ENCODE measurements around the gene RCOR1.
A peak's percentile ranks its signal among the peaks of the same experiment; 100 is the strongest.
"Not testable (repeated sequence)": the region's sequence is repeated elsewhere in the genome, so short reads cannot be mapped to it uniquely, and the experiment has no call there.

The RCOR1 gene

GRCh38 chr14:102629011-102629444 is 36.6 kb downstream of the RCOR1 start:
- no peaks in the 10 kb centered on the region for H3K9me3 ChIP-seq (ENCODE audit: control insufficient read depth in 1 of 2, low read length in 2 of 2)
- H3K27me3 ChIP-seq (ENCODE audit: control insufficient read depth in 1 of 2, insufficient read depth in 2 of 2, low read length in 2 of 2): no peaks in the 10 kb centered on the region
- H3K9ac ChIP-seq (ENCODE audit: low read depth in 1 of 2, low read length in 2 of 2): no peak overlapping the region
- H3K36me3 ChIP-seq (ENCODE audit: control insufficient read depth in 1 of 2, insufficient read depth in 2 of 2, low read length in 2 of 2): peaks cover 0 to 7% of the 10 kb centered on the region in 2 donors
- H3K4me3 ChIP-seq (ENCODE audit: low read depth in 1 of 2, low read length in 2 of 2): peak overlapping the region in 1 of 2 donors; percentile 8
- no peak overlapping the region for H3K27ac ChIP-seq (ENCODE audit: low read depth, low read length)
- H3K4me1 ChIP-seq (ENCODE audit: control insufficient read depth in 1 of 2, insufficient read depth in 2 of 2, low read length in 2 of 2): peaks cover 24 to 25% of the 10 kb centered on the region in 2 donors

DNA sequence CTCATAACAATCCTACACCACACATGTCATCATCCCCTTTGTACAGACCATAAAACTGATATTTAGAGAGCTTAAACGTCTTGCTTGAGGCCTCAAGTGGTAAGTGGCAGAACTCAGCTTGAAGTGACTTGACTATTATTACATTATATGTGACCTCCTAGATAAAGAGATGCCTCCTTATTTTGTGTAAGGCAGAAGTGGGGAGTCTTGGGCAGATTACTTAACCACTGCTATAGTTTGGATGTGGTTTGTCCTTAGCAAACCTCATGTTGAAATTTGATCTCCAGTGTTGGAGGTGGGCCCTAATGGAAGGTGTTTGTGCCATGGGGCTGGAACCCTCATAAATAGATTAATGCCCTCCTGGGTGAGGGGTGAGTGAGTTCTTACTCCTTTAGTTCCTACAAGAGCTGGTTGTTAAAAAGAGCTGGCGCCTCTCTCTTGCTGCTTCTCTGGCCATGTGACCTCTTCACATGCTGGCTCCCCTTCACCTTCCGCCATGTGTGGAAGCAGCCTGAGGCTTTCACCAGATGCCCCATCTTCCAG is 37.4 kb downstream of the RCOR1 start:
- Histone ChIP-seq H3K9me3 (ENCODE audit: control insufficient read depth in 1 of 2, low read length in 2 of 2) (no peaks in the 10 kb centered on the region), H3K4me1 (ENCODE audit: control insufficient read depth in 1 of 2, insufficient read depth in 2 of 2, low read length in 2 of 2) (peaks cover 24 to 25% of the 10 kb centered on the region in 2 donors), H3K36me3 (ENCODE audit: control insufficient read depth in 1 of 2, insufficient read depth in 2 of 2, low read length in 2 of 2) (peaks cover 0 to 7% of the 10 kb centered on the region in 2 donors), H3K27ac (ENCODE audit: low read depth, low read length) (no peak overlapping the region), H3K9ac (ENCODE audit: low read depth in 1 of 2, low read length in 2 of 2) (no peak overlapping the region), H3K27me3 (ENCODE audit: control insufficient read depth in 1 of 2, insufficient read depth in 2 of 2, low read length in 2 of 2) (no peaks in the 10 kb centered on the region), H3K4me3 (ENCODE audit: low read depth in 1 of 2, low read length in 2 of 2) (no peak overlapping the region)

DNA sequence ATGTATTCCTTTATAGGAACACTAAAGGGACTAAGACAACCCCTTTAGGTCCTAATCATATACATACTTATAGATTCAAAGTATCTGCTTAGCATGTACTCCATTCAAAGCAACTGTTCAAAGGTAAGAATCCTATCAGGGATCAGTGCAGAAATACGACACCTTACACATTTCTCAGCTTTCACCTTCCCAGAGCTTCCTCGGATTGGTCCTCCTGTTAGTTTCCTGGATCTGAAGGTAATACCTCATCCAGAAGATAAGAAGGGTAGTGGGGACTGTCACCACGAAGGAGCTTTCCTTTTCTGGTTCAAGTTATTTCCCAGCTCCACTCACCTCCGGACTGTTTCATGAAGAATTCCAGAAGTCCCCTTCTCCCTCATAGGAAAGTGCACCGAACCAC is 38.0 kb downstream of the RCOR1 start:
- no peak overlapping the region for H3K9ac ChIP-seq (ENCODE audit: low read depth in 1 of 2, low read length in 2 of 2)
- H3K4me1 ChIP-seq (ENCODE audit: control insufficient read depth in 1 of 2, insufficient read depth in 2 of 2, low read length in 2 of 2): peaks cover 24 to 25% of the 10 kb centered on the region in 2 donors
- H3K27me3 ChIP-seq (ENCODE audit: control insufficient read depth in 1 of 2, insufficient read depth in 2 of 2, low read length in 2 of 2): no peaks in the 10 kb centered on the region
- no peak overlapping the region for H3K4me3 ChIP-seq (ENCODE audit: low read depth in 1 of 2, low read length in 2 of 2)
- H3K36me3 ChIP-seq (ENCODE audit: control insufficient read depth in 1 of 2, insufficient read depth in 2 of 2, low read length in 2 of 2): peaks cover 0 to 7% of the 10 kb centered on the region in 2 donors
- no peak overlapping the region for H3K27ac ChIP-seq (ENCODE audit: low read depth, low read length)
- no peaks in the 10 kb centered on the region for H3K9me3 ChIP-seq (ENCODE audit: control insufficient read depth in 1 of 2, low read length in 2 of 2)

- peaks cover 0 to 7% of the 10 kb centered on the region in 2 donors for H3K36me3 ChIP-seq (ENCODE audit: control insufficient read depth in 1 of 2, insufficient read depth in 2 of 2, low read length in 2 of 2)
- no peak overlapping the region for H3K27ac ChIP-seq (ENCODE audit: low read depth, low read length)
- peaks cover 21 to 22% of the 10 kb centered on the region in 2 donors for H3K4me1 ChIP-seq (ENCODE audit: control insufficient read depth in 1 of 2, insufficient read depth in 2 of 2, low read length in 2 of 2)
- H3K9ac ChIP-seq (ENCODE audit: low read depth in 1 of 2, low read length in 2 of 2): no peak overlapping the region
- no peak overlapping the region for H3K4me3 ChIP-seq (ENCODE audit: low read depth in 1 of 2, low read length in 2 of 2)
- no peaks in the 10 kb centered on the region for H3K27me3 ChIP-seq (ENCODE audit: control insufficient read depth in 1 of 2, insufficient read depth in 2 of 2, low read length in 2 of 2)
- H3K9me3 ChIP-seq (ENCODE audit: control insufficient read depth in 1 of 2, low read length in 2 of 2): no peaks in the 10 kb centered on the region
Measured at GRCh38 chr14:102630881-102631280, 38.4 kb downstream of the RCOR1 start.

- H3K27ac ChIP-seq (ENCODE audit: low read depth, low read length): no peak overlapping the region
- H3K27me3 ChIP-seq (ENCODE audit: control insufficient read depth in 1 of 2, insufficient read depth in 2 of 2, low read length in 2 of 2): no peaks in the 10 kb centered on the region
- peaks cover 0 to 7% of the 10 kb centered on the region in 2 donors for H3K36me3 ChIP-seq (ENCODE audit: control insufficient read depth in 1 of 2, insufficient read depth in 2 of 2, low read length in 2 of 2)
- no peaks in the 10 kb centered on the region for H3K9me3 ChIP-seq (ENCODE audit: control insufficient read depth in 1 of 2, low read length in 2 of 2)
- H3K9ac ChIP-seq (ENCODE audit: low read depth in 1 of 2, low read length in 2 of 2): no peak overlapping the region
- H3K4me1 ChIP-seq (ENCODE audit: control insufficient read depth in 1 of 2, insufficient read depth in 2 of 2, low read length in 2 of 2): peaks cover 10 to 13% of the 10 kb centered on the region in 2 donors
- no peak overlapping the region for H3K4me3 ChIP-seq (ENCODE audit: low read depth in 1 of 2, low read length in 2 of 2)
Measured at GRCh38 chr14:102633906-102634595, 41.6 kb downstream of the RCOR1 start.

DNA sequence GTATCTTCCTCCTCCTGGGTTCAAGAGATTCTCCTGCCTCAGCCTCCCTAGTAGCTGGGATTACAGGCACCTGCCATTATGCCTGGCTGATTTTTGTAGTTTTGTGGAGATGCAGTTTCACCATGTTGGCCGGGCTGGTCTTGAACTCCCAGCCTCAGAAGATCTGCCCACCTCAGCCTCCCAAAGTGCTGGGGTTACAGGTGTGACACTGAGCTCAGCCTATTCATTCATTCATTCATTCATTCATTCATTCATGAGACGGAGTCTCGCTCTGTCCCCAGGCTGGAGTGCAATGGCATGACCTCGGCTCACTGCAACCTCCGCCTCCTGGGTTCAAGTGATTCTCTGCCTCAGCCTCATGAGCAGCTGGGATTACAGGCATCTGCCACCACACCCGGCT is 47.2 kb downstream of the RCOR1 start:
- H3K4me1 ChIP-seq (ENCODE audit: control insufficient read depth in 1 of 2, insufficient read depth in 2 of 2, low read length in 2 of 2); H3K9me3 ChIP-seq (ENCODE audit: control insufficient read depth in 1 of 2, low read length in 2 of 2); H3K36me3 ChIP-seq (ENCODE audit: control insufficient read depth in 1 of 2, insufficient read depth in 2 of 2, low read length in 2 of 2); H3K4me3 ChIP-seq (ENCODE audit: low read depth in 1 of 2, low read length in 2 of 2); H3K27me3 ChIP-seq (ENCODE audit: control insufficient read depth in 1 of 2, insufficient read depth in 2 of 2, low read length in 2 of 2); H3K27ac ChIP-seq (ENCODE audit: low read depth, low read length); H3K9ac ChIP-seq (ENCODE audit: low read depth in 1 of 2, low read length in 2 of 2): not testable (repeated sequence)

DNA sequence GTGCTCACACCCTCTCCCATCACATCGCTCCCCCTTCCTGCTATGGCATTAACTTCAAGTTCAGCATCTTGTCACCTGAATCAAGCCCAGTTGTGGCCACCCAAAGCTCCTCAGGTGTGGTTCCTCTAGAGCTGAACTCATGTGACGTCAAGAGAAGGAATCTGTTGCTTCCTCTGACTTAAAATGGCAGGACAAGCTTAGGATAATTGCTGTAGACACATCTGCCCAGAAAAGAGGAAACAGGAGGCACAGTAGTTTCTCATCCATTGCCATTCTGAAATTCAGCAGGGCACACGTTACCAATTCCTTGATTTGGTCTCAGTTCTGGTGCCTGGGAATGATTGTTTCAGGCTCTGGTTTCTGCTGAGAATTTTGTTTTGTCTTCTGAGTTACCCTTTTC is 52.1 kb downstream of the RCOR1 start:
- no peak overlapping the region for H3K27ac ChIP-seq (ENCODE audit: low read depth, low read length)
- H3K9ac ChIP-seq (ENCODE audit: low read depth in 1 of 2, low read length in 2 of 2): no peak overlapping the region
- H3K36me3 ChIP-seq (ENCODE audit: control insufficient read depth in 1 of 2, insufficient read depth in 2 of 2, low read length in 2 of 2): no peaks in the 10 kb centered on the region
- no peaks in the 10 kb centered on the region for H3K27me3 ChIP-seq (ENCODE audit: control insufficient read depth in 1 of 2, insufficient read depth in 2 of 2, low read length in 2 of 2)
- H3K4me1 ChIP-seq (ENCODE audit: control insufficient read depth in 1 of 2, insufficient read depth in 2 of 2, low read length in 2 of 2): peaks cover 4 to 19% of the 10 kb centered on the region in 2 donors
- H3K4me3 ChIP-seq (ENCODE audit: low read depth in 1 of 2, low read length in 2 of 2): no peak overlapping the region
- no peaks in the 10 kb centered on the region for H3K9me3 ChIP-seq (ENCODE audit: control insufficient read depth in 1 of 2, low read length in 2 of 2)

DNA sequence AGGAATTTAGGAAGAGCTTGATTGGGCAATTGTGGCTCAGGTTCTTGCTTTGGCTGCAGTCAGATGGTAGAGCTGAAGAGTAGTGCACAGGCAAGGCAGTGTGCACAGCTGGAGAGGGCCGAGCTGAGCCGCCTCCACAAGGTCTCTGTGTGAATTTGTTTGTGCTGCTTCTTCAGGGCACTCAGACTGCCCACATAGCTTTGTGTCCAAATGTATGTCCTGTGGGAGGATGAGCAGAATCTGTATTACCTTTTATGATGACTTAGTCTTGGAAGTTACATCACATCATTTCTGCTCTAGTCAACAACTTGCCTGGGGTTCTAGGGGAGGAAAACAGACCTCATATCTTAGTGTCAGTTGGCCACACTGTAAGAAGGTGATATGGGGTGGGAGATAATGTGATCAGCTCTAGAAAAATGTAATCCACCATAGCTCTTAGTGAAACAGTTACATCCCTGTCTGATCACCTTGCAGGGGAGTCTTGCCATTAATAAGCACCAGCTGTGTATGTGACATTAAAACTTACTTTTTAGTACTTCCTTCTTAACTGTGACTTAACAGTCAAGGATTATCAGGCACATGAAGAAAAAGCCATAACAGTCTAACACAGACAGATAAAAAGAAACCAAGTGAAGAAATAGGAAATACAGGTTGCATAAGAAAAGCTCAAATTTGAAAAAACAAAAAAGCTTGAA is 53.4 kb downstream of the RCOR1 start:
- Histone ChIP-seq H3K9me3 (ENCODE audit: control insufficient read depth in 1 of 2, low read length in 2 of 2) (no peaks in the 10 kb centered on the region), H3K27me3 (ENCODE audit: control insufficient read depth in 1 of 2, insufficient read depth in 2 of 2, low read length in 2 of 2) (no peaks in the 10 kb centered on the region), H3K4me3 (ENCODE audit: low read depth in 1 of 2, low read length in 2 of 2) (no peak overlapping the region), H3K9ac (ENCODE audit: low read depth in 1 of 2, low read length in 2 of 2) (no peak overlapping the region), H3K27ac (ENCODE audit: low read depth, low read length) (no peak overlapping the region), H3K4me1 (ENCODE audit: control insufficient read depth in 1 of 2, insufficient read depth in 2 of 2, low read length in 2 of 2) (peaks cover 4 to 19% of the 10 kb centered on the region in 2 donors), H3K36me3 (ENCODE audit: control insufficient read depth in 1 of 2, insufficient read depth in 2 of 2, low read length in 2 of 2) (no peaks in the 10 kb centered on the region)

DNA sequence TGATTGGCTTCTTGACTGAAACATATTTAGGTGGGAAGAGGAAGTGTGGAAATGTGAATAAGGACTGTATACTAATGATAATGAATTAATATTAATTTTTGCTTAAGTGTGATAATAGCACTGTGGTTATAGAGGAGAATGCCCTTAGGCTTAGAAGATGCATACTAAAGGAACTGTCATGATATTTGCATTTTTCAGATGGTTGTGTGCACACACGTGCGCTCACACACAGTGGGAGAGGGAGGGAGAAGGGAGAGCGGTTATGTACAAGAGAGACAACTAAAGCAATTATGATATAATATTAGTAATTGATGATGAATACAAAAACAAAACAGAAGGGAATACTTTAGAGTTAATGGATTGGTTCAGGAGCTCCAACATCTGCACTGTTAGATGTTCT is 54.2 kb downstream of the RCOR1 start:
- Histone ChIP-seq H3K27me3 (ENCODE audit: control insufficient read depth in 1 of 2, insufficient read depth in 2 of 2, low read length in 2 of 2) (no peaks in the 10 kb centered on the region), H3K36me3 (ENCODE audit: control insufficient read depth in 1 of 2, insufficient read depth in 2 of 2, low read length in 2 of 2) (no peaks in the 10 kb centered on the region), H3K9ac (ENCODE audit: low read depth in 1 of 2, low read length in 2 of 2) (no peak overlapping the region), H3K9me3 (ENCODE audit: control insufficient read depth in 1 of 2, low read length in 2 of 2) (no peaks in the 10 kb centered on the region), H3K27ac (ENCODE audit: low read depth, low read length) (no peak overlapping the region), H3K4me3 (ENCODE audit: low read depth in 1 of 2, low read length in 2 of 2) (no peak overlapping the region), H3K4me1 (ENCODE audit: control insufficient read depth in 1 of 2, insufficient read depth in 2 of 2, low read length in 2 of 2) (peaks cover 4 to 18% of the 10 kb centered on the region in 2 donors)

DNA sequence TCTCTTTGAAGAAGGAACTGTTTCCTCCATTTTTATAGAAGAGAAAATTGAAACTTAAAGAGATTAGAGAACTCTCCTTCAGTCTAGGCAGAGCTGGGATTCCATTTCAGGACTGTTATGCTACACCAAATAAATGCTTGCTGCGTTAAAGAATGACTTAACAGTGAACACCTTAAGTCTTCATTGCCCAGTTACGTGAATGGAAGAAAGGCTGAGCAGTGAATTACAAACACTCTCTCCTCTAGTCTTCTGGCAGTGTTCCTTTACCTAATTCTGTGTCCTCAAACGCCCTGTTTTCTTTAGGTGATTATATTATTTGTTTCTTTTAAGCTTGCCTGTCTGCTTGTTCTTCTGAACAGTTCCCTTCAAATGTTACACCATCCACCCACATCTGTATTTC is 59.7 kb downstream of the RCOR1 start:
- Histone ChIP-seq H3K27me3 (ENCODE audit: control insufficient read depth in 1 of 2, insufficient read depth in 2 of 2, low read length in 2 of 2) (no peaks in the 10 kb centered on the region), H3K27ac (ENCODE audit: low read depth, low read length) (no peak overlapping the region), H3K4me1 (ENCODE audit: control insufficient read depth in 1 of 2, insufficient read depth in 2 of 2, low read length in 2 of 2) (peaks cover 0 to 2% of the 10 kb centered on the region in 2 donors)

More for the DNA sequence above, 59.7 kb downstream of the RCOR1 start:
- Histone ChIP-seq H3K4me3 (ENCODE audit: low read depth in 1 of 2, low read length in 2 of 2) (no peak overlapping the region), H3K9ac (ENCODE audit: low read depth in 1 of 2, low read length in 2 of 2) (no peak overlapping the region), H3K36me3 (ENCODE audit: control insufficient read depth in 1 of 2, insufficient read depth in 2 of 2, low read length in 2 of 2) (no peaks in the 10 kb centered on the region), H3K9me3 (ENCODE audit: control insufficient read depth in 1 of 2, low read length in 2 of 2) (no peaks in the 10 kb centered on the region)
